Prostate gland (tissue), 2 donors: Measurements from ENCODE around the gene NR1D1.

Experiments used
- POLR2AphosphoS5 ChIP-seq: sonication (generic); formaldehyde crosslinking; IDR thresholded peaks from one replicate; pipeline ENCODE4 v1.6.1; 2017; ENCODE audit warnings: antibody characterized with exemption
- TF ChIP-seq, protein P1 (sequence below), 4 experiments: fragments of 200-600 bp in 2 of 4; fragments of 450-650 bp in 2 of 4; sonication (generic) in 2 of 4; IDR thresholded peaks; 1 replicate in 3 of 4; 2 replicates in 1 of 4; pipeline ENCODE4 v1.5.1; 2016 to 2019; ENCODE audit warnings: antibody characterized with exemption in 4 of 4, mild to moderate bottlenecking in 2 of 4, moderate library complexity in 2 of 4

GRCh38 chr17:40115101-40115436 is 14.7 kb upstream of the NR1D1 start:
- TF ChIP-seq, protein P1, sequence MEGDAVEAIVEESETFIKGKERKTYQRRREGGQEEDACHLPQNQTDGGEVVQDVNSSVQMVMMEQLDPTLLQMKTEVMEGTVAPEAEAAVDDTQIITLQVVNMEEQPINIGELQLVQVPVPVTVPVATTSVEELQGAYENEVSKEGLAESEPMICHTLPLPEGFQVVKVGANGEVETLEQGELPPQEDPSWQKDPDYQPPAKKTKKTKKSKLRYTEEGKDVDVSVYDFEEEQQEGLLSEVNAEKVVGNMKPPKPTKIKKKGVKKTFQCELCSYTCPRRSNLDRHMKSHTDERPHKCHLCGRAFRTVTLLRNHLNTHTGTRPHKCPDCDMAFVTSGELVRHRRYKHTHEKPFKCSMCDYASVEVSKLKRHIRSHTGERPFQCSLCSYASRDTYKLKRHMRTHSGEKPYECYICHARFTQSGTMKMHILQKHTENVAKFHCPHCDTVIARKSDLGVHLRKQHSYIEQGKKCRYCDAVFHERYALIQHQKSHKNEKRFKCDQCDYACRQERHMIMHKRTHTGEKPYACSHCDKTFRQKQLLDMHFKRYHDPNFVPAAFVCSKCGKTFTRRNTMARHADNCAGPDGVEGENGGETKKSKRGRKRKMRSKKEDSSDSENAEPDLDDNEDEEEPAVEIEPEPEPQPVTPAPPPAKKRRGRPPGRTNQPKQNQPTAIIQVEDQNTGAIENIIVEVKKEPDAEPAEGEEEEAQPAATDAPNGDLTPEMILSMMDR (IDR thresholded peaks at IDR 0.05), result no peak
- TF ChIP-seq POLR2AphosphoS5, result no peak
